H1 (cell line): ENCODE data around the gene RIPPLY2. TPM values are rescaled to one million over a fixed set of nuclear protein-coding genes. Genes with fewer than 3 reads are reported as not detected.
A peak's percentile ranks its signal among the peaks of the same experiment; 100 is the strongest.

Experiments used
- CTCF ChIA-PET: fragments of 300-600 bp; sonication (Branson Sonifier 250); formaldehyde crosslinking; loops from one replicate; lab custom pipeline; 2021; ENCODE audit not compliant: partially characterized antibody; lab: Charles Lee
- POLR2A ChIA-PET: fragments of 300-600 bp; sonication (Branson Sonifier 250); formaldehyde crosslinking; loops from one replicate; lab custom pipeline; 2021; ENCODE audit warnings: inconsistent platforms; ENCODE audit not compliant: partially characterized antibody; lab: Charles Lee
- DNase-seq, 2 experiments: peaks; one replicate each; pipeline versions ENCODE4 v3.0.0 to v3.0.0-alpha.2; 2010 to 2022; ENCODE audit warnings: low spot score in 2 of 2, low read depth in 1 of 2, mixed read lengths in 1 of 2
- FAIRE-seq: peaks from 2 replicates; lab custom pipeline; 2011; peaks lifted over from hg19 to GRCh38; lab: Jason Lieb, UNC
- H2AFZ ChIP-seq: 2 replicates; pipeline ENCODE4 v1.8.1; 2012; ENCODE audit warnings: low read length, inconsistent platforms
- H2AK5ac ChIP-seq: 2 replicates; pipeline ENCODE4 v1.6.1; 2013; ENCODE audit warnings: low read depth, low read length
- H2BK120ac ChIP-seq: replicated peaks from 2 replicates; pipeline ENCODE3; 2013; ENCODE audit warnings: low read depth, low read length, inconsistent platforms
- H2BK12ac ChIP-seq: 2 replicates; pipeline ENCODE4 v1.6.1; 2013; ENCODE audit warnings: low read depth, low read length
- H2BK15ac ChIP-seq: 2 replicates; pipeline ENCODE4 v1.6.1; 2013; ENCODE audit warnings: low read length
- H2BK20ac ChIP-seq: 2 replicates; pipeline ENCODE4 v1.6.1; 2013; ENCODE audit warnings: low read length
- H2BK5ac ChIP-seq: 2 replicates; pipeline ENCODE4 v1.6.1; 2013; ENCODE audit warnings: low read depth, low read length
- H3K14ac ChIP-seq: 2 replicates; pipeline ENCODE4 v1.6.1; 2013; ENCODE audit warnings: inconsistent platforms; ENCODE audit not compliant: insufficient read length
- H3K18ac ChIP-seq: 2 replicates; pipeline ENCODE4 v1.6.1; 2013; ENCODE audit warnings: low read length; ENCODE audit errors: extremely low read depth
- H3K23ac ChIP-seq: 2 replicates; pipeline ENCODE4 v1.6.1; 2013; ENCODE audit warnings: inconsistent platforms; ENCODE audit not compliant: insufficient read length
- H3K23me2 ChIP-seq: 2 replicates; pipeline ENCODE4 v1.6.1; 2013; ENCODE audit warnings: low read depth, low read length
- H3K27ac ChIP-seq: 2 replicates; pipeline ENCODE4 v1.6.1; 2011; ENCODE audit warnings: low read depth, low read length, inconsistent platforms
- H3K27me3 ChIP-seq, 4 experiments: replicated peaks in 1 of 4; 1 replicate in 1 of 4; 2 replicates in 3 of 4; pipeline versions ENCODE4 v1.6.1 to v1.8.1; 2011 to 2013; ENCODE audit warnings: low read length in 3 of 4, mild to moderate bottlenecking in 3 of 4, inconsistent platforms in 2 of 4, mixed read lengths in 2 of 4, moderate library complexity in 1 of 4; ENCODE audit not compliant: control insufficient read depth in 3 of 4, insufficient read depth in 3 of 4; ENCODE audit errors: extremely low read depth in 1 of 4
- H3K36me3 ChIP-seq, 4 experiments: 2 replicates each; pipeline versions ENCODE4 v1.6.1 to v1.8.1; 2011 to 2013; ENCODE audit warnings: mild to moderate bottlenecking in 4 of 4, low read length in 3 of 4, moderate library complexity in 2 of 4, control low read depth in 1 of 4, inconsistent platforms in 1 of 4; ENCODE audit not compliant: insufficient read depth in 4 of 4, control insufficient read depth in 2 of 4
- H3K4ac ChIP-seq: replicated peaks from 2 replicates; pipeline ENCODE3; 2013; ENCODE audit warnings: low read length, low read depth, mixed read lengths, inconsistent platforms; ENCODE audit not compliant: insufficient read length
- H3K4me1 ChIP-seq, 4 experiments: replicated peaks in 1 of 4; 1 replicate in 1 of 4; 2 replicates in 3 of 4; pipeline versions ENCODE4 v1.6.1 to v1.8.1; 2011 to 2013; ENCODE audit warnings: low read length in 3 of 4, inconsistent platforms in 2 of 4, mixed read lengths in 1 of 4; ENCODE audit not compliant: insufficient read depth in 4 of 4, control insufficient read depth in 3 of 4
- H3K4me2 ChIP-seq, 2 experiments: 2 replicates each; pipeline versions ENCODE4 v1.6.1 to v1.8.1; 2011 to 2013; ENCODE audit warnings: low read depth in 2 of 2, low read length in 2 of 2, control low read depth in 1 of 2, inconsistent platforms in 1 of 2, mild to moderate bottlenecking in 1 of 2; ENCODE audit not compliant: insufficient read depth in 1 of 2
- H3K4me3 ChIP-seq, 4 experiments: fragments of 200-600, 300-600 bp in 1 of 4; sonication (generic), shearing (Covaris generic), sonication (Bioruptor Twin) in 1 of 4; 2 replicates each; pipeline versions ENCODE4 v1.5.1 to v1.8.1; 2011 to 2016; ENCODE audit warnings: low read length in 4 of 4, low read depth in 3 of 4, control low read depth in 2 of 4, inconsistent platforms in 2 of 4, mild to moderate bottlenecking in 2 of 4, mixed read lengths in 1 of 4, moderate library complexity in 1 of 4; ENCODE audit not compliant: insufficient read depth in 2 of 4; ENCODE audit errors: extremely low read depth in 1 of 4
- H3K56ac ChIP-seq: replicated peaks from 2 replicates; pipeline ENCODE3; 2013; ENCODE audit warnings: low read depth, mild to moderate bottlenecking, mixed read lengths, low read length, inconsistent platforms; ENCODE audit not compliant: insufficient read length
- H3K79me1 ChIP-seq: 2 replicates; pipeline ENCODE4 v1.6.1; 2013; ENCODE audit warnings: low read depth, low read length, control low read depth
- H3K79me2 ChIP-seq, 2 experiments: 2 replicates each; pipeline versions ENCODE4 v1.6.1 to v1.8.1; 2012 to 2013; ENCODE audit warnings: low read length in 2 of 2, mild to moderate bottlenecking in 2 of 2, inconsistent platforms in 1 of 2; ENCODE audit not compliant: insufficient read depth in 2 of 2, control insufficient read depth in 1 of 2
- H3K9ac ChIP-seq, 4 experiments: replicated peaks in 1 of 4; 1 replicate in 1 of 4; 2 replicates in 3 of 4; pipeline versions ENCODE4 v1.6.1 to v1.8.1; 2011 to 2013; ENCODE audit warnings: low read depth in 3 of 4, low read length in 3 of 4, control low read depth in 2 of 4, mild to moderate bottlenecking in 2 of 4, moderate library complexity in 2 of 4, inconsistent platforms in 1 of 4; ENCODE audit errors: extremely low read depth in 1 of 4
- H3K9me3 ChIP-seq, 2 experiments: 2 replicates each; pipeline versions ENCODE4 v1.6.1 to v1.8.1; 2012 to 2013; ENCODE audit warnings: mild to moderate bottlenecking in 2 of 2, moderate library complexity in 2 of 2, control low read depth in 1 of 2, inconsistent platforms in 1 of 2, low read depth in 1 of 2, low read length in 1 of 2, mixed read lengths in 1 of 2; ENCODE audit not compliant: insufficient read depth in 2 of 2
- H4K20me1 ChIP-seq, 2 experiments: replicated peaks in 1 of 2; 2 replicates each; pipeline versions ENCODE3 to v1.8.1; 2011 to 2013; ENCODE audit warnings: inconsistent platforms in 2 of 2, low read length in 2 of 2, mild to moderate bottlenecking in 1 of 2; ENCODE audit not compliant: insufficient read depth in 2 of 2, control insufficient read depth in 1 of 2
- H4K5ac ChIP-seq: 2 replicates; pipeline ENCODE4 v1.6.1; 2013; ENCODE audit warnings: low read length, low read depth, mixed read lengths, inconsistent platforms; ENCODE audit not compliant: insufficient read length
- H4K8ac ChIP-seq: 2 replicates; pipeline ENCODE4 v1.8.0; 2013; ENCODE audit warnings: mild to moderate bottlenecking, moderate library complexity, low read length, inconsistent platforms; ENCODE audit not compliant: insufficient read depth; ENCODE audit errors: extremely low read depth
- H4K91ac ChIP-seq: replicated peaks from 2 replicates; pipeline ENCODE3; 2013; ENCODE audit warnings: low read length, mixed read lengths, inconsistent platforms; ENCODE audit not compliant: insufficient read length
- POU5F1 ChIP-seq: IDR thresholded peaks from 2 replicates; pipeline ENCODE4 v1.6.1; 2011; ENCODE audit warnings: low read depth, mild to moderate bottlenecking, low read length, moderate library complexity
- SP4 ChIP-seq: IDR thresholded peaks from 2 replicates; pipeline ENCODE4 v1.6.1; 2012; ENCODE audit warnings: low read length, inconsistent platforms
- TBP ChIP-seq: IDR thresholded peaks from 2 replicates; pipeline ENCODE4 v1.6.1; 2011; ENCODE audit warnings: low read depth, low read length, improper control_type of control experiment
- TEAD4 ChIP-seq: IDR thresholded peaks from 2 replicates; pipeline ENCODE4 v1.6.1; 2012; ENCODE audit warnings: low read depth, low read length, inconsistent platforms, mixed read lengths
- WGBS, 2 experiments: shearing (Covaris generic) in 1 of 2; methylation state at CpG; one replicate each; pipeline versions ENCODE4 v1.1.6 to v1.1.7; 2013 to 2015; ENCODE audit warnings: low lambda C conversion rate in 2 of 2, mixed read lengths in 2 of 2, inconsistent platforms in 1 of 2, low coverage in 1 of 2, missing lambda C conversion rate in 1 of 2; ENCODE audit not compliant: insufficient replicate concordance in 2 of 2, insufficient coverage in 1 of 2, insufficient read length in 1 of 2; ENCODE audit errors: extremely low coverage in 1 of 2, missing lambda C conversion rate in 1 of 2; 5-methylcytosine and 5-hydroxymethylcytosine counted together
- polyA plus RNA-seq, 7 experiments: library from polyadenylated mRNA; depleted of rRNA in 3 of 7; stranded (reverse) in 5 of 7; unstranded in 2 of 7; fragments of >200 nt in 5 of 7; fragments of 200-250 nt in 2 of 7; gene quantifications; 1 replicate in 5 of 7; 2 replicates in 1 of 7; 4 replicates in 1 of 7; pipeline versions ENCODE4 v1.2.1 to v1.2.3, GENCODE V29; 2011 to 2013; ENCODE audit warnings: missing spikeins in 2 of 7, mixed read lengths in 2 of 7
- total RNA-seq: library from RNA; stranded (reverse); fragmentation: NEBNext Ultra II Directional; extraction: Animal tissue kit (Norgen Biotek cat#: 25700); gene quantifications from 2 replicates; pipeline ENCODE4 v1.2.1, GENCODE V29; 2021

Gene RIPPLY2
- total and polyA plus RNA-seq, 2 of the 8 experiments (the other 6 are each of a cell fraction or from before 2014, with no cell fraction given) = 0.74 to 1.5 TPM

GRCh38 chr6:83878902-83879644 is 25.9 kb downstream of the RIPPLY2 start:
- H3K56ac ChIP-seq = no peak overlapping the region
- H3K27me3 ChIP-seq = no peaks in the 10 kb centered on the region
- no peaks in the 10 kb centered on the region for H3K9me3 ChIP-seq
- H2AFZ ChIP-seq = no peak overlapping the region
- H3K23me2 ChIP-seq = no peaks in the 10 kb centered on the region
- TF ChIP-seq TBP (no peak), TEAD4 (no peak), POU5F1 (no peak), SP4 (no peak)
- H2BK12ac ChIP-seq = no peak overlapping the region
- peaks cover 0 to 9% of the 10 kb centered on the region in 2 experiments; a peak in 2 of 4 replicates for H3K79me2 ChIP-seq
- H4K91ac ChIP-seq = no peak overlapping the region
- H2BK15ac ChIP-seq = no peak overlapping the region
- no peak overlapping the region for H3K4ac ChIP-seq
- no peak overlapping the region for H4K5ac ChIP-seq
- no peak overlapping the region for H3K23ac ChIP-seq
- H3K4me2 ChIP-seq = no peak overlapping the region
- H3K36me3 ChIP-seq = no peaks in the 10 kb centered on the region
- ChIA-PET CTCF (interaction anchor here (1.2 to 1.9 kb wide), 5 partner anchors 10 to 348 kb away, joined by 3 to 6 read pairs (median 4); partner anchors contain the start of gene CEP162), POLR2A (no interaction called here)
- 0 out of 2 replicates have a peak overlapping the region, but pooled peaks have one; percentile 13 for H2AK5ac ChIP-seq
- no peak overlapping the region for H3K4me3 ChIP-seq
- no peak for FAIRE-seq
- DNase-seq = no peak
- H2BK5ac ChIP-seq = no peak overlapping the region
- no peaks in the 10 kb centered on the region for H4K20me1 ChIP-seq
- no peaks in the 10 kb centered on the region; the same call in 1 of the 2 replicates for H3K79me1 ChIP-seq
- H2BK20ac ChIP-seq = no peak overlapping the region
- H3K9ac ChIP-seq = no peak overlapping the region
- H3K4me1 ChIP-seq = peaks cover 0 to 4% (median under 1%) of the 10 kb centered on the region in 4 experiments; a peak in 2 of 7 replicates
- no peak overlapping the region for H3K27ac ChIP-seq
- no peak overlapping the region for H3K14ac ChIP-seq
- WGBS, 2 experiments = 92% methylated on average over 4 of the region's 4 CpGs; no CpG with 5 or more reads in 1 of the 2 experiments
- H2BK120ac ChIP-seq = no peak overlapping the region
- no peak overlapping the region for H3K18ac ChIP-seq
- H4K8ac ChIP-seq = no peak overlapping the region
